Activated CD4-positive, alpha-beta T cell treated with anti-CD3 and anti-CD28 coated beads for 4 hours (primary cell): ENCODE measurements around the gene FER1L5.

Experiments
- DNase-seq, 2 donors: peaks; one replicate each; pipeline ENCODE4 v3.0.0-alpha.2; 2020

Gene FER1L5

GRCh38 chr2:96683972-96684820, 41.6 kb downstream of the FER1L5 start:
- DNase-seq = no peak

GRCh38 chr2:96684883-96685576, 42.5 kb downstream of the FER1L5 start:
- DNase-seq = no peak

- DNase-seq = no peak
These were observed 43.3 kb downstream of the FER1L5 start for GRCh38 chr2:96685577-96686459.

- DNase-seq = no peak
These were observed 44.7 kb downstream of the FER1L5 start for GRCh38 chr2:96687266-96687665.

- no peak for DNase-seq
These were observed 45.4 kb downstream of the FER1L5 start for GRCh38 chr2:96687711-96688640.

GRCh38 chr2:96688649-96689430, 46.3 kb downstream of the FER1L5 start:
- DNase-seq = no peak

- DNase-seq = no peak
These were observed 46.9 kb downstream of the FER1L5 start for GRCh38 chr2:96689431-96689991.

- DNase-seq = no peak
These were observed 47.9 kb downstream of the FER1L5 start for GRCh38 chr2:96690306-96691021.

GRCh38 chr2:96691022-96691612, 48.6 kb downstream of the FER1L5 start:
- DNase-seq = no peak

GRCh38 chr2:96692094-96692971, 49.8 kb downstream of the FER1L5 start:
- DNase-seq = no peak

- no peak for DNase-seq
These were observed 51.0 kb downstream of the FER1L5 start for GRCh38 chr2:96693286-96694200.

GRCh38 chr2:96694279-96694678, 51.7 kb downstream of the FER1L5 start:
- no peak for DNase-seq

- no peak for DNase-seq
These were observed 52.4 kb downstream of the FER1L5 start for GRCh38 chr2:96694816-96695455.

- no peak for DNase-seq
These were observed 53.0 kb downstream of the FER1L5 start for GRCh38 chr2:96695602-96696001.

- no peak for DNase-seq
These were observed 54.9 kb downstream of the FER1L5 start for GRCh38 chr2:96697476-96697875.

- no peak for DNase-seq
These were observed 55.8 kb downstream of the FER1L5 start for GRCh38 chr2:96698221-96698861.

- DNase-seq = no peak
These were observed 56.5 kb downstream of the FER1L5 start for GRCh38 chr2:96699021-96699420.
